ENCODE data around the gene LDAF1. TPM values are rescaled to one million over a fixed set of nuclear protein-coding genes. Genes with fewer than 3 reads are reported as not detected.
A peak's percentile ranks its signal among the peaks of the same experiment; 100 is the strongest.
"Not testable (repeated sequence)": the region's sequence is repeated elsewhere in the genome, so short reads cannot be mapped to it uniquely, and the experiment has no call there.

LDAF1 gene
- total and polyA plus RNA-seq, 4 donors = 10.4 to 45.6 (median 20.4) TPM

GRCh38 chr16:21190599-21190998 lies 32.1 kb downstream of the LDAF1 start:
- Histone ChIP-seq H3K27ac (ENCODE audit: low read depth in 1 of 2, low read length in 1 of 2) (no peak overlapping the region), H3K4me1 (ENCODE audit: control insufficient read depth in 5 of 5, insufficient read depth in 5 of 5, low read length in 5 of 5) (peaks cover 0 to 1% (median 0%) of the 10 kb centered on the region in 5 donors), H3K4me3 (no peak overlapping the region), H3K9me3 (ENCODE audit: control insufficient read depth in 4 of 4, insufficient read depth in 3 of 4, low read length in 3 of 4) (peaks cover 0 to 6% (median 1%) of the 10 kb centered on the region in 4 donors), H3K9ac (ENCODE audit: insufficient read depth in 1 of 2, low read length in 2 of 2) (no peak overlapping the region), H3K27me3 (ENCODE audit: control insufficient read depth in 3 of 3, insufficient read depth in 3 of 3, low read length in 2 of 3) (peaks cover 0 to 3% (median 2%) of the 10 kb centered on the region in 3 donors), H3K36me3 (ENCODE audit: control insufficient read depth in 4 of 4, insufficient read depth in 4 of 4, low read length in 4 of 4) (no peaks in the 10 kb centered on the region)
- TF ChIP-seq CTCF (IDR thresholded peaks at IDR 0.05; ENCODE audit: control extremely low read depth, extremely low read depth) = no peak
- ATAC-seq (ENCODE audit: insufficient read depth, low FRiP score) = no peak
- DNase-seq = no peak

GRCh38 chr16:21192991-21193390 lies 34.5 kb downstream of the LDAF1 start:
- no peak for TF ChIP-seq CTCF (IDR thresholded peaks at IDR 0.05; ENCODE audit: control extremely low read depth, extremely low read depth)
- 76 to 90% methylated on average over 1 of the region's 1 CpG for WGBS, 2 donors

GRCh38 chr16:21194771-21195301 lies 36.4 kb downstream of the LDAF1 start:
- TF ChIP-seq CTCF (IDR thresholded peaks at IDR 0.05; ENCODE audit: control extremely low read depth, extremely low read depth) = no peak
- no peak for DNase-seq
- H3K36me3 ChIP-seq (ENCODE audit: control insufficient read depth in 4 of 4, insufficient read depth in 4 of 4, low read length in 4 of 4) = no peaks in the 10 kb centered on the region
- no peak for ATAC-seq (ENCODE audit: insufficient read depth, low FRiP score)
- no peak overlapping the region for H3K4me3 ChIP-seq
- peaks cover 0 to 4% (median 1%) of the 10 kb centered on the region in 4 donors for H3K9me3 ChIP-seq (ENCODE audit: control insufficient read depth in 4 of 4, insufficient read depth in 3 of 4, low read length in 3 of 4)
- peaks cover 0 to 3% (median 2%) of the 10 kb centered on the region in 3 donors for H3K27me3 ChIP-seq (ENCODE audit: control insufficient read depth in 3 of 3, insufficient read depth in 3 of 3, low read length in 2 of 3)
- no peak overlapping the region for H3K27ac ChIP-seq (ENCODE audit: low read depth in 1 of 2, low read length in 1 of 2)
- 56 to 64% methylated on average over 6 of the region's 6 CpGs for WGBS, 2 donors
- H3K9ac ChIP-seq (ENCODE audit: insufficient read depth in 1 of 2, low read length in 2 of 2) = no peak overlapping the region
- no peaks in the 10 kb centered on the region for H3K4me1 ChIP-seq (ENCODE audit: control insufficient read depth in 5 of 5, insufficient read depth in 5 of 5, low read length in 5 of 5)

More at GRCh38 chr16:21192991-21193390, 34.5 kb downstream of the LDAF1 start:
- Histone ChIP-seq H3K27ac (ENCODE audit: low read depth in 1 of 2, low read length in 1 of 2) (no peak overlapping the region), H3K9ac (ENCODE audit: insufficient read depth in 1 of 2, low read length in 2 of 2) (no peak overlapping the region), H3K27me3 (ENCODE audit: control insufficient read depth in 3 of 3, insufficient read depth in 3 of 3, low read length in 2 of 3) (peaks cover 0 to 3% (median 2%) of the 10 kb centered on the region in 3 donors), H3K9me3 (ENCODE audit: control insufficient read depth in 4 of 4, insufficient read depth in 3 of 4, low read length in 3 of 4) (peaks cover 0 to 6% (median 1%) of the 10 kb centered on the region in 4 donors), H3K4me3 (no peak overlapping the region), H3K36me3 (ENCODE audit: control insufficient read depth in 4 of 4, insufficient read depth in 4 of 4, low read length in 4 of 4) (no peaks in the 10 kb centered on the region), H3K4me1 (ENCODE audit: control insufficient read depth in 5 of 5, insufficient read depth in 5 of 5, low read length in 5 of 5) (peaks cover 0 to 1% (median 0%) of the 10 kb centered on the region in 5 donors)
- no peak for ATAC-seq (ENCODE audit: insufficient read depth, low FRiP score)
- peak in 1 of 3 donors; percentile 44 for DNase-seq

GRCh38 chr16:21195330-21195729 lies 36.9 kb downstream of the LDAF1 start:
- H3K27me3 ChIP-seq (ENCODE audit: control insufficient read depth in 3 of 3, insufficient read depth in 3 of 3, low read length in 2 of 3); H3K9ac ChIP-seq (ENCODE audit: insufficient read depth in 1 of 2, low read length in 2 of 2); H3K9me3 ChIP-seq (ENCODE audit: control insufficient read depth in 4 of 4, insufficient read depth in 3 of 4, low read length in 3 of 4); H3K27ac ChIP-seq (ENCODE audit: low read depth in 1 of 2, low read length in 1 of 2); DNase-seq; H3K4me1 ChIP-seq (ENCODE audit: control insufficient read depth in 5 of 5, insufficient read depth in 5 of 5, low read length in 5 of 5); H3K4me3 ChIP-seq; H3K36me3 ChIP-seq (ENCODE audit: control insufficient read depth in 4 of 4, insufficient read depth in 4 of 4, low read length in 4 of 4); ATAC-seq (ENCODE audit: insufficient read depth, low FRiP score): not testable (repeated sequence)
- WGBS, 2 donors = 90 to 94% methylated on average over 8 of the region's 8 CpGs

Data from lung (tissue), 12 donors.